ENCODE results near the gene MAPK8IP3.

DNA sequence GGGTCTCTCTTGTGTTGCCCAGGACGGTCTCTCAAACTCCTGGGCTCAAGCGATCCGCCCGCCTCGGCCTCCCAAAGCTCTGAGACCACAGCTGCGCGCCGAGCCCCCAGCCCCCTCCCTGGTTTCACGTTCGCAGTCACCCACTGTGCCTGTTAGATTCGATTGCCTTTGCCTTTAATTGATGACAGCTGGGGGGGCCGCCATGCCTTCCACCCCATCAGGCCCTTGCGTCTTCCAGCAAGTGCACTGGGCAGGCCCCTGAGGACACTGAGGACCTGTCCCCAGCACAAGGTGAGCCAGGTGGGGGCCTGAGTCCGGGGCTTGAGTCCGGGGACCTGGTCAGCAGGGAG is 84.2 kb downstream of the MAPK8IP3 start:
- no peak for TF ChIP-seq CTCF (IDR thresholded peaks at IDR 0.05)
- no peak for TF ChIP-seq POLR2AphosphoS5 (IDR thresholded peaks at IDR 0.05)
- TF ChIP-seq POLR2A (IDR thresholded peaks at IDR 0.05) = no peak

Data from suprapubic skin (tissue), 4 donors.